Hepatocyte (in vitro differentiated cells): ENCODE data around the gene TMEM47. TPM values are rescaled to one million over a fixed set of nuclear protein-coding genes. Genes with fewer than 3 reads are reported as not detected.

Experiments
- DNase-seq: peaks from one replicate; pipeline ENCODE4 v3.0.0-alpha.2; 2016; ENCODE audit warnings: low spot score
- H2AFZ ChIP-seq: fragments of 200-600 bp; sonication (generic); 2 replicates; pipeline ENCODE4 v1.6.0; 2016; ENCODE audit warnings: antibody characterized with exemption, mild to moderate bottlenecking
- H3K27ac ChIP-seq: fragments of 200-600 bp; sonication (generic); 2 replicates; pipeline ENCODE4 v1.5.1; 2016; ENCODE audit warnings: mild to moderate bottlenecking
- H3K27me3 ChIP-seq: fragments of 200-600 bp; sonication (generic); 2 replicates; pipeline ENCODE4 v1.6.1; 2016
- H3K36me3 ChIP-seq: fragments of 200-600 bp; sonication (generic); replicated peaks from 2 replicates; pipeline ENCODE4 v1.5.1; 2016; ENCODE audit warnings: low read depth; ENCODE audit not compliant: insufficient read depth
- H3K4me1 ChIP-seq: fragments of 200-600 bp; sonication (generic); 2 replicates; pipeline ENCODE4 v1.5.1; 2016; ENCODE audit warnings: mild to moderate bottlenecking, moderate library complexity; ENCODE audit not compliant: insufficient read depth
- H3K4me2 ChIP-seq: fragments of 200-600 bp; sonication (generic); 2 replicates; pipeline ENCODE4 v1.6.0; 2016
- H3K4me3 ChIP-seq: fragments of 200-600 bp; sonication (generic); 2 replicates; pipeline ENCODE4 v1.5.1; 2016; ENCODE audit warnings: mild to moderate bottlenecking
- H3K79me2 ChIP-seq: fragments of 200-600 bp; sonication (generic); 2 replicates; pipeline ENCODE4 v1.6.0; 2017; ENCODE audit warnings: mild to moderate bottlenecking
- H3K9me2 ChIP-seq: fragments of 200-600 bp; sonication (generic); replicated peaks from 2 replicates; pipeline ENCODE4 v1.6.0; 2017; ENCODE audit warnings: mild to moderate bottlenecking; ENCODE audit not compliant: insufficient read depth
- H3K9me3 ChIP-seq: fragments of 200-600 bp; sonication (generic); 2 replicates; pipeline ENCODE4 v1.5.1; 2016; ENCODE audit warnings: low read depth, mild to moderate bottlenecking
- H4K20me1 ChIP-seq: fragments of 200-600 bp; sonication (generic); 2 replicates; pipeline ENCODE4 v1.6.0; 2016; ENCODE audit warnings: mild to moderate bottlenecking; ENCODE audit not compliant: insufficient read depth, poor library complexity, severe bottlenecking
- EZH2 ChIP-seq: fragments of 200-600 bp; sonication (generic); IDR thresholded peaks from 2 replicates; pipeline ENCODE4 v1.6.1; 2016; ENCODE audit warnings: antibody characterized with exemption, mild to moderate bottlenecking, borderline replicate concordance
- EZH2phosphoT487 ChIP-seq: fragments of 200-600 bp; sonication (generic); IDR thresholded peaks from one replicate; pipeline ENCODE4 v1.6.1; 2018; ENCODE audit warnings: antibody characterized with exemption, mild to moderate bottlenecking, low read depth, moderate library complexity; ENCODE audit not compliant: unreplicated experiment, severe bottlenecking
- WGBS: methylation state at CpG from one replicate; pipeline ENCODE4 v1.1.6; 2016; ENCODE audit warnings: low lambda C conversion rate; ENCODE audit errors: missing lambda C conversion rate; 5-methylcytosine and 5-hydroxymethylcytosine counted together
- polyA plus RNA-seq: library from polyadenylated mRNA; unstranded; fragments of >200 nt; fragmentation: Nextera tagmentation; extraction: Ambion mirVana; gene quantifications from 2 replicates; pipeline ENCODE4 v1.2.1, GENCODE V29; 2016
- total RNA-seq: library from RNA; depleted of rRNA; stranded (reverse); fragments of >200 nt; gene quantifications from 2 replicates; pipeline ENCODE4 v1.2.3, GENCODE V29; 2014
- TF ChIP-seq, protein P1 (sequence below): fragments of 200-600 bp; sonication (generic); IDR thresholded peaks from 2 replicates; pipeline ENCODE4 v1.5.1; 2016; ENCODE audit warnings: antibody characterized with exemption, mild to moderate bottlenecking; ENCODE audit not compliant: poor library complexity

The TMEM47 gene
- total and polyA plus RNA-seq, 2 experiments from 2014 or later, result 20.8 to 31.2 TPM

DNA sequence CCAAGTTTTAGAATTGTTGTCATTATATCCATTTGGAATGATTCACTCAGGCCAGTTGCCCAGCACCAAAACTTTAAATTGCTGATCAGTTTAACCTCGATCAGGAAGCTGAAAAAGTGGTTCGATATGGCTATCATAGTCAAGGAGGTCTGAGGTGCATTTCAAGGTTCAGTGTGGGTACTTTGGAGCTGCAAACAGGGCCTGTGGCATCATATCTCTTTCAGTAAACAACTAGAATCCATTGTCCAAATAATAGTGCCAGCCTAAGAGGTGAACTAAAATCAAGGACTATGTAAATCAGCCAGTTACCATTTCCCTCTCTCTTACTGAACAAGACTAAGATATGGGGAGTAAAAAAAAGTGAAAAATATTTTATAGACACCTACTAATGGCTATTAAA is 14.2 kb downstream of the TMEM47 start:
- no peaks in the 10 kb centered on the region for H3K9me2 ChIP-seq
- H3K27me3 ChIP-seq, result no peaks in the 10 kb centered on the region
- 86% methylated on average over 2 of the region's 2 CpGs for WGBS
- H3K4me1 ChIP-seq, result no peaks in the 10 kb centered on the region
- no peaks in the 10 kb centered on the region for H3K36me3 ChIP-seq
- H3K9me3 ChIP-seq, result no peaks in the 10 kb centered on the region
- H3K79me2 ChIP-seq, result peaks cover 24% of the 10 kb centered on the region
- no peak for DNase-seq
- no peak overlapping the region for H3K27ac ChIP-seq
- H4K20me1 ChIP-seq, result no peaks in the 10 kb centered on the region
- no peak overlapping the region for H3K4me3 ChIP-seq
- TF ChIP-seq, protein P1, sequence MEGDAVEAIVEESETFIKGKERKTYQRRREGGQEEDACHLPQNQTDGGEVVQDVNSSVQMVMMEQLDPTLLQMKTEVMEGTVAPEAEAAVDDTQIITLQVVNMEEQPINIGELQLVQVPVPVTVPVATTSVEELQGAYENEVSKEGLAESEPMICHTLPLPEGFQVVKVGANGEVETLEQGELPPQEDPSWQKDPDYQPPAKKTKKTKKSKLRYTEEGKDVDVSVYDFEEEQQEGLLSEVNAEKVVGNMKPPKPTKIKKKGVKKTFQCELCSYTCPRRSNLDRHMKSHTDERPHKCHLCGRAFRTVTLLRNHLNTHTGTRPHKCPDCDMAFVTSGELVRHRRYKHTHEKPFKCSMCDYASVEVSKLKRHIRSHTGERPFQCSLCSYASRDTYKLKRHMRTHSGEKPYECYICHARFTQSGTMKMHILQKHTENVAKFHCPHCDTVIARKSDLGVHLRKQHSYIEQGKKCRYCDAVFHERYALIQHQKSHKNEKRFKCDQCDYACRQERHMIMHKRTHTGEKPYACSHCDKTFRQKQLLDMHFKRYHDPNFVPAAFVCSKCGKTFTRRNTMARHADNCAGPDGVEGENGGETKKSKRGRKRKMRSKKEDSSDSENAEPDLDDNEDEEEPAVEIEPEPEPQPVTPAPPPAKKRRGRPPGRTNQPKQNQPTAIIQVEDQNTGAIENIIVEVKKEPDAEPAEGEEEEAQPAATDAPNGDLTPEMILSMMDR, result no peak
- TF ChIP-seq EZH2phosphoT487, result no peak
- no peak overlapping the region for H3K4me2 ChIP-seq
- no peak overlapping the region for H2AFZ ChIP-seq

DNA sequence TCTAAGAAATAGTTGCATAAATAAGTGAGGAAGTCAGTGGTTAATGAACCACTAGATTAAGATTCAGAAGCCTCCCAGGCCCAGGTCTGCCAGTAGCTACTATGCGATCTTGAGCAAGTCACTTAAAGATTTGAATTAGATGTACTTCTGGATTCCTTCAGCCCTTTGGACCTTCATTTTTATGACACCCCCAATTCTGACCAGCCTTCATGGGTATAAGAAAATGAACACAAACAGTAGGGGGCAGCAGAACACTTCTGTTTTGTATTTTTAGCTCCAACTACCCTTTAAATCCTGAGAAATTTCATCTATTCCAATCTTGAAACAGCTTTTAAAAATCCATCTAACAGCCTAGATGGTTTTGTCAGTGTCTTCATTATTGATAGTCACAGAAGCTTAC is 19.0 kb downstream of the TMEM47 start:
- no peak overlapping the region for H3K27ac ChIP-seq
- H2AFZ ChIP-seq, result no peak overlapping the region
- H3K27me3 ChIP-seq, result no peaks in the 10 kb centered on the region
- H4K20me1 ChIP-seq, result no peaks in the 10 kb centered on the region
- 54% methylated on average over 1 of the region's 1 CpG for WGBS
- TF ChIP-seq, protein P1, result peak; percentile 72
- no peak for TF ChIP-seq EZH2phosphoT487
- H3K4me1 ChIP-seq, result no peaks in the 10 kb centered on the region
- no peaks in the 10 kb centered on the region for H3K9me2 ChIP-seq
- H3K4me3 ChIP-seq, result no peak overlapping the region
- no peaks in the 10 kb centered on the region for H3K9me3 ChIP-seq
- peaks cover 2% of the 10 kb centered on the region for H3K79me2 ChIP-seq
- H3K4me2 ChIP-seq, result no peak overlapping the region
- no peaks in the 10 kb centered on the region for H3K36me3 ChIP-seq
- DNase-seq, result peak; percentile 80

DNA sequence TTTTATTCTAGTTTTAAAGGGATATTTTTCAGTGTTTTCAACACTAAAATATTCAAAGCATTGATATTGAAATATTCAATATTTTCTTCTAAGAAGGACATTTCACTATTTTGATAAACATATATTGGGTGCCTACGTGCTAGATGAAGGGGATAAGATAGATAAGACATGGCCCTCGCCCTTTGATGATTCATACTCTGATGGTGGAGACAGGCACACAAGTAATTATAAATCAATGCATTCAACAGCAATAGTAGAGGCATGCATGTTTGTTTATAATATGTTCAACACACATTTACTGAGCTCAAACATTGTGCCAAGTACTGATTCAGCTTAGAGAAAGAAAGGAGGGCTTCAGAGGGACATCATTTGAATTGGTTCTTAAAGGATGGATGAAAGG is 22.7 kb downstream of the TMEM47 start:
- Histone ChIP-seq H3K9me2 (no peaks in the 10 kb centered on the region), H3K27ac (no peak overlapping the region), H3K79me2 (no peaks in the 10 kb centered on the region), H3K27me3 (no peaks in the 10 kb centered on the region), H4K20me1 (no peaks in the 10 kb centered on the region), H3K4me2 (no peak overlapping the region), H3K36me3 (no peaks in the 10 kb centered on the region), H3K4me1 (no peaks in the 10 kb centered on the region), H2AFZ (no peak overlapping the region), H3K4me3 (no peak overlapping the region), H3K9me3 (no peaks in the 10 kb centered on the region)
- 73% methylated on average over 2 of the region's 2 CpGs for WGBS
- TF ChIP-seq EZH2phosphoT487 (no peak), EZH2 (no peak)
- TF ChIP-seq, protein P1, result no peak
- no peak for DNase-seq

DNA sequence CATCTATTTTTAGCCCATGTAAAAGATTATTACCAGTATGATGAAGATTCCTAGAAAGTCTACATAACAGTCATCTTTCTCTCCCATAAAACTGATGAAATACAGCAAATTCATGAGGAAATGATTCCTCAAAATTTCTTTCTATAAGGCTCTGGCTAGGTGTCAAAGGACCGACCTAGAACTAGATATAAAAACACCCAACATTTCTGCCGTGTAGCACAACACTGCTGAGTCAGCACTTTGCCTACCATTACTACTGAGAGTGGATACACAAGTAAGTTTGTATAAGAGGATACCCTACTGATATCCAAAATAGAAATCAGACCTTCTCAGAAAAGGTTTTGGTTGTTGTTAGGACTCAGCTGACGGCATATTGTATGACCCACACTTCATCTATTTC is 24.7 kb downstream of the TMEM47 start:
- Histone ChIP-seq H3K9me2 (no peaks in the 10 kb centered on the region), H3K27ac (no peak overlapping the region), H3K79me2 (no peaks in the 10 kb centered on the region), H3K4me3 (no peak overlapping the region), H2AFZ (no peak overlapping the region), H3K27me3 (no peaks in the 10 kb centered on the region), H3K4me2 (no peak overlapping the region), H3K9me3 (no peaks in the 10 kb centered on the region), H3K4me1 (no peaks in the 10 kb centered on the region), H3K36me3 (no peaks in the 10 kb centered on the region), H4K20me1 (no peaks in the 10 kb centered on the region)
- no peak for DNase-seq
- no peak for TF ChIP-seq EZH2
- TF ChIP-seq, protein P1, result no peak
- TF ChIP-seq EZH2phosphoT487, result no peak
- 67% methylated on average over 3 of the region's 3 CpGs for WGBS
